Brain microvascular endothelial cell (primary cell): Measurements from ENCODE around the gene PRKACB.
"Not testable (repeated sequence)": the region's sequence is repeated elsewhere in the genome, so short reads cannot be mapped to it uniquely, and the experiment has no call there.

Experiments used
- DNase-seq: peaks from one replicate; pipeline ENCODE4 v3.0.0-alpha.2; 2020
- H3K27ac ChIP-seq: fragments of 250-450 bp; sonication (Bioruptor Pico); 2 replicates; pipeline ENCODE4 v1.5.1; 2020; ENCODE audit warnings: mild to moderate bottlenecking, moderate library complexity
- H3K27me3 ChIP-seq: fragments of 250-450 bp; sonication (Bioruptor Pico); replicated peaks from 2 replicates; pipeline ENCODE4 v1.5.1; 2020; ENCODE audit warnings: mild to moderate bottlenecking
- H3K36me3 ChIP-seq: fragments of 250-450 bp; sonication (Bioruptor Pico); replicated peaks from 2 replicates; pipeline ENCODE4 v1.5.1; 2020; ENCODE audit warnings: mild to moderate bottlenecking
- H3K4me3 ChIP-seq: 2 replicates; pipeline ENCODE4 v1.5.1; 2011; ENCODE audit warnings: low read depth, mild to moderate bottlenecking, control low read depth, low read length, moderate library complexity
- CTCF ChIP-seq: IDR thresholded peaks from 2 replicates; pipeline ENCODE4 v1.5.1; 2011; ENCODE audit warnings: low read depth, mild to moderate bottlenecking, moderate library complexity, low read length, control low read depth, inconsistent platforms; ENCODE audit errors: missing control alignments
- in situ Hi-C: cut with HindIII; loops from 2 replicates; pipeline ENCODE4 v1.10.0; 2017; ENCODE audit warnings: low sequenced_read_pairs, low pct_ligation_motif_present

The PRKACB gene

GRCh38 chr1:84143796-84144565 is at the start of gene PRKACB:
Gene PRKACB (plus strand): TSS chr1:84144271. CDS start chr1:84144362, 91 bp downstream.
- no peaks in the 10 kb centered on the region for H3K36me3 ChIP-seq
- no peaks in the 10 kb centered on the region for H3K27me3 ChIP-seq
- TF ChIP-seq CTCF, result no peak
- peak within 1 kb of the TSS; percentile 68 for H3K27ac ChIP-seq
- DNase-seq, result peak; percentile 20
- H3K4me3 ChIP-seq, result no peak within 1 kb of the TSS
- in situ Hi-C loops, result loop anchor here (10.0 to 25.0 kb wide), 2 partner anchors 291 to 618 kb away; no protein-coding TSS in a partner anchor

DNA sequence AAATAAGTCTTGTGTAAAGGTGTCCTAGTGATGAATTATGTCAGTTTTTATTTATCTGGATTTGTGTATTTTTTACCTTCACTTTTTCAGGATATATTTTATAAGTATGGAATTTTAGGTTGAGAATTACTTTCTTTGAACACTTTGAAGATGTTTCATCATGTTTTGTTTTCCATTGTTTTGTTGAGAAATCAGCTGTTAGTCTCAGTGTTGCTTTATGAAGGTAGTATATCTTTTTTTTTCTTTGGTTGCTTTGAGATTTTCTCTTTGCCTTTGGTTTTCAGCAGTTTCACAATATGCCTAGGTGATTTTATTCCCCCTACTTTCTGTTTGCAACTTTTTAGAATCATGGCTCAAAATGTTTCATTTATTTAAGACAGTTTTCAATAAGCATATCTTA is 48.8 kb upstream of the PRKACB start:
- H3K27me3 ChIP-seq, result no peaks in the 10 kb centered on the region
- H3K36me3 ChIP-seq, result no peaks in the 10 kb centered on the region
- no peak for TF ChIP-seq CTCF
- no peak overlapping the region for H3K27ac ChIP-seq
- no peak for DNase-seq
- no peak overlapping the region for H3K4me3 ChIP-seq
- in situ Hi-C loops, result no loop called here

DNA sequence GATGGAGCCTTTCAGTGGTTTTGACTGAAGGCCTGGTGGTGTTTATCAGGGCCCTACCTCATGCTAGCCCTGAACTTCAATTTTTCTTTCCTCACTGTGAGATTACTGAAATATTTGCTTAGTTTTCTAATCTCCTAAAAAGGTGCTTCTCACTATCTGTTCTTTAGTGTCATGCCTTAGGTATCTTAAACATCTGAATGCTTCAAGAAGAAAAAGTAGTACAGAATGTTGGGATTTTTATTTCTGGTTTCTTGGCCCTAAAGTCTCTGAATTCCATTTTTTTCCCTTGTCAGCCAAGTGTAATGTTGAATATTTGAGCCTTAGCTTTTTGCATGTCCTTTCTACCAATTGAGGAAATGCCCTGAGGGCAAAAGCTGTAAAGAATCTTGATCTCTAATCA is 47.9 kb upstream of the PRKACB start:
- TF ChIP-seq CTCF, result no peak
- no peak overlapping the region for H3K4me3 ChIP-seq
- in situ Hi-C loops, result no loop called here
- no peaks in the 10 kb centered on the region for H3K27me3 ChIP-seq
- no peak overlapping the region for H3K27ac ChIP-seq
- H3K36me3 ChIP-seq, result no peaks in the 10 kb centered on the region
- DNase-seq, result no peak

DNA sequence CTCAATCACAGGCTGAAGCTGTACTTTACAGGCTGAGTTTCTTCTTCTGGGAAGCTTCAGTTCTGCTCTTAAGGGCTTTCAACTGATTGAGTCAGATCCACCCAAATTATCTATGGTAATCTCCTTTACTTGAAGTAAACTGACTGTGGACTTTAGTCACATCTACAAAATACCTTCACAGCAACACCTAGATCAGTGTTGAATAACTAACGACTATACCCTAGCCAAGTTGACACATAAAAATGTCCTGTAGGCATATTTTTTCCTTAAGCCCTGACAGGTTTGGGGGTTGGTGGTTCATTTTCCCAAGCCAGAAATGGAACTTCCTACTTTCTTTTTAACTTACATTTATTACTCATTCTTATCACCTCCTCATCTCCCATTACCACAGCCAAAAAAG is 42.9 kb upstream of the PRKACB start:
- Histone ChIP-seq H3K27me3 (no peaks in the 10 kb centered on the region), H3K27ac (no peak overlapping the region), H3K4me3 (no peak overlapping the region), H3K36me3 (no peaks in the 10 kb centered on the region)
- no peak for DNase-seq
- in situ Hi-C loops, result no loop called here
- no peak for TF ChIP-seq CTCF

DNA sequence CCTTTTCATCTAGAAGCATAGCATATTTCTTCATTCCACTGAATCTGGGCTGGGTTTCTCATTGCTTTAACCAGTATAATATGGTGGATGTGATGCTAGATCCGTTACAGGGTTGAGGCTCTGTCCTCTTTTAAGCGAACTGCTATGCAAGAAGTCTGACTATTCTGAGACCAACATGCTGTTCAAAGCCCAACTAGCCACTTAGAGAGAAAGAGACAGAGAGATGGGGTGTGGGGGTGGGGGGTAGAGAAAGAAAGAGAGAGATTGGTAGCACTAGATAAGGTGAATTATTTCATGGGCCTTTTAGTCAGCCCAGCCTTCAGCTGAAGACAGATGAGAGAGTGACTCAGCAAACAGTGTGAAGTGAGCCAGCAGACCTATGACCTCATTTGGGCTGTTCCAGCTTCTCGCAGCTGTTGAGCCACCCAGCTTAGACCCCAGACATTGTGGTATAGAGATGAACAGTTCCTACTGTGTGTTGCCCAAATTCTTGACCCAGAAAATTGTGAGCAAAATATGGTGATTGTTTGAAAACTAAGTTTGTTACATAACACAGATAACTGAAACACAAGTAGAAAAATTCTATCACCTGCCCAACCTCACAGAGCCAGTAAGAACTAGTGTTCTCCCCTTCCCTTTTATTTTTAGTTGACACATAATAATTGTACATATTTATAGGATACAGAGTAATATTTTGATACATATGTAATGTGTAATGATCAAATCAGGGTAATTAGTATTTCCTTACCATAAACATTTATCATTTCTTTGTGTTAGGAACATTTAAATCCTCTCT is 40.7 kb upstream of the PRKACB start:
- Histone ChIP-seq H3K4me3 (no peak overlapping the region), H3K36me3 (no peaks in the 10 kb centered on the region), H3K27me3 (no peaks in the 10 kb centered on the region), H3K27ac (peak overlapping the region; percentile 31)
- no peak for TF ChIP-seq CTCF
- in situ Hi-C loops, result no loop called here
- DNase-seq, result peak; percentile 90

GRCh38 chr1:84107538-84107937 is 36.5 kb upstream of the PRKACB start:
- peak; percentile 49 for DNase-seq
- in situ Hi-C loops, H3K4me3 ChIP-seq, H3K36me3 ChIP-seq, H3K27ac ChIP-seq, H3K27me3 ChIP-seq: not testable (repeated sequence)
